GM21528 (cell line): ENCODE results near the gene SLC6A11.

Source experiments
- ATAC-seq: cut with Tn5 transposase; IDR thresholded peaks from one replicate; pipeline ENCODE4 v1.9.1; 2021; ENCODE audit warnings: mild to moderate bottlenecking, moderate library complexity; ENCODE audit not compliant: unreplicated experiment, low FRiP score

SLC6A11 gene

DNA sequence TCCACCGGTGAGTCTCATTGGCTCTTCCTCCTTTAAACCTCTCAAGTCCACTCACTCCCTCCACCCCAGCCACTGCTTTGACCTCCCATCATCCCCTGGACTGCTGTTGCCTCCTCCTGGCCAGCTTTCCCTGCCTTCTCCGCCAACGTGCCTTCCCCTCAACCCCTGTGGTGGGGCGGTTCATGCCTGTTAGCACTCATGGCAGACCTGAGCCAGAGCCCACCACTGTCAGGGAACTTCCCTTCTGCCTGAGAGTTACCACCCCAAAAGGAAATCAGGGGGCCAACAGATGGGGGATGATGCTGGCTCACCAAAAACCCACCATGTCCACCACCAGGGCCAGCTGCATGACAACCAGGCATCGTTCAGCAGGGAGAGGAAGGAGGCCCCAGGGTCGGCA, 132.3 kb downstream of the SLC6A11 start:
- ATAC-seq = no peak

DNA sequence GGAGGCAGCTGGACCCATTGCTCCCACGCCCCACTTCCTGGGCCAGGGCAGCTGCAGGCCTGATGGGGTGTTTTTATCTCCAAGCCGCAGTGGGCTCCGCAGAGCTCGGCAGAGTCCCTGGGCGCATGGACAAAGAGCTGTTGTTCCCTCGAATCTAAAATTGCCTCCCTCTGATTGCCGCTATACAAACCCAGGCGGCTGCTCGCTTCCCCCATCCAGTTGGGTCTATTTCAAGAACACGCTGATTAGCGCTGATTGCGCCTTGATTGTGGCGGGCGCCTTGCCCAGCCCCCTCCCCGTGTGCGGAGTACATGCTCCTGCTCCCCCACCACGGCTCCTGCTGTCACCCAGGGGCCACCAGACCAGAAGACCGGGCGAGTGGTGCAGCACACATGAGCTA, 133.2 kb downstream of the SLC6A11 start:
- ATAC-seq = no peak

DNA sequence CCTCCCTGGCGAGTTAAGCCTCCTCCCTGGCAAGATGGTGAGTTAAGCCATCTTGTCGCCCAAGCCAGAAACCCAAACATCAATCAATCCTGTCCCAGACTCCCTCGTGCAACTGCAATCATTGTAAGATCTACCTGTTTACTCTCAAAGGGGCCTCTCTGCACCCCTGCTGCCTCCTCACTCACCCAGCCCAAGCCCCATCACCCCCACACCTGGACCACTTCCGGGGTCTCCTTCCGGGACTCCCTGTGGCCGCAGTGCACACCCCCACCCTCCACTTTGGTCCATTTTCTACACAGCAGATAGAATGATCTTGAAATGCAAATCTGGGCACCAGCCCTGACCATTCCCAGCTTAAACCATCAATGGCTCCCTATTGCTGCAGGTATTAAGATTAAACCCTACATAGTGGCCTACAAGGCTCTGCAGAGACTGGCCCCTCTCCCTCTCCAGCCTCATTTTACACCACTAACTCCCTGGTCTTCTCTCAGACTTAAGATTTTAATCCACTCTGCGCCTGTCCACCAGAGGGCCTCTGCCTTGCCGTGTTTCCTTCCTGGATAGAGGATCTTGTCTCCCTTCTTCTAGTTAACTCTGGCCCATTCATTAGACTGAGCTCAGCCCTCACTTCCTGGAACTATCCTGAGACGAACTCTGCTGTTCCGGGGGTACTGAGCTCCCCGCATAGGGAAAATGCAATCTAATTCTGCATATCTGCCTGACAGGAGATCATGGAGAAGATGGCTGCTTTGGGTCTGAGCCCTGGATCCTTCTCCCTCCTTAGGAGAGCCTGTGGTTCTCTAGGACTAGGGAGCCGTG, 134.7 kb downstream of the SLC6A11 start:
- no peak for ATAC-seq

DNA sequence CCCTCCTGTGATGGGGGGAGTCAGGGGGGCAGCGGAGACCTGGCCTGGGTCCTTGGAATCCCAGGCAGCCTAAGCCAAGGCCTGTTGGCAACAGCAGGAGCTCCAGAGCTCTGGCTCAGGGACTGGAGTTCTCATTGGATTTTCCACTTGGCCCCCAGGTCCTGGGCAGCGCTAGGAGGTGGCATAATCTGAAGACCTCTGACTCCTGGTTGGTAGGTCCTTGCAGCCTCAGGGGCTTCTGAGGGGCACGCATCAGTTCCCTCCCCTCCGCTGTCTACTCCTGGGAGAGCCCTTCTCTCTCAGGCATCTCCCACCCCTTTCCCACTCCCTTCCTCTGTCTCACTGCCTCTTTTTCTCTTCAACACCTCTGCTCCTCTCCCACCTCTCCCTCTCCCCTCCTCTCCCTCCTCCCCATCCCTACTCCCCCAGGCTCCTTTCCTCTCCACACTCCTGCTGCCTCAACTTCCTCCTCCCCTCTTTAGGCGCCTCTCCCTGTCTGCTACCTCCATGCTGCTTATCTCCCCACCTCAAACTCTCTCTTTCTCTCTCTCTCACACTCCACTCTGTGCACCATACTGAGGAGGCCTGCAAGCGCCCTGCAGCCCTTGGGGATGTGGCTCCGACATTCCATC, 135.4 kb downstream of the SLC6A11 start:
- no peak for ATAC-seq

DNA sequence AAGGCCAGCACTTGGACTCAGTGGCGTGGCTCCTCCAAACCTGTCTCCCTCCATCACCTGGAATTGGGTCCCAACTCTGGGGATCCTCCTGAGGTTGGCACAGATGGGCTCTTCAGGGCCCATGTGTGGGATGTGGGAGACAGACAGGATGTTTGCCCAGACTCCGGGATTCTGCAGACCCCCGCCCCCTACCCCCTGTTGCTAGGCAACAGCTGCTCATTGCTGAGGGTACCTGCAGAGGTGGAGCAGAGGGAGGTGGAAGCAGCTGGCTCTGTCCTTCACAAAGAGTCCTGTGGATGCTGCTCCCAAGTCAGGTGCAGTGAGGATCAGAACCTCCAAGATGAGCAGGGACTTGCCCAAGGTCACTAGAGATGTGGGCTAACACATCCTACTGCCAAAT, 136.5 kb downstream of the SLC6A11 start:
- ATAC-seq = no peak

DNA sequence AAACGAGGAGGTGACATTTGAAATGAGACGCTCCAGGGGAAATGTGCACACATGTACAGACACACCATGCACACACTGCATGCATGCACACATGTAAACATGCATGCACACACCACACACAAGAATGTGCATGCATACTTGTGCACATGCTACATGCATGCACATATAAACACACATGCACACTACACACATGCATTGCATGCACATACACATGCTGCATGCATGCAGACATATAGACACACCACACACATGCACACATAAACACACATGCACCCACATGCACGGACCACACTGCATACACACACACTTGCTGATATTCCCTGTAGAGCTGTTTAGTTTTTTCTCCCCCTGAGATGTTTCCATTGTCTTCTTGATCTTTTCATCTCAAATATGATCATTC, 138.7 kb downstream of the SLC6A11 start:
- no peak for ATAC-seq

DNA sequence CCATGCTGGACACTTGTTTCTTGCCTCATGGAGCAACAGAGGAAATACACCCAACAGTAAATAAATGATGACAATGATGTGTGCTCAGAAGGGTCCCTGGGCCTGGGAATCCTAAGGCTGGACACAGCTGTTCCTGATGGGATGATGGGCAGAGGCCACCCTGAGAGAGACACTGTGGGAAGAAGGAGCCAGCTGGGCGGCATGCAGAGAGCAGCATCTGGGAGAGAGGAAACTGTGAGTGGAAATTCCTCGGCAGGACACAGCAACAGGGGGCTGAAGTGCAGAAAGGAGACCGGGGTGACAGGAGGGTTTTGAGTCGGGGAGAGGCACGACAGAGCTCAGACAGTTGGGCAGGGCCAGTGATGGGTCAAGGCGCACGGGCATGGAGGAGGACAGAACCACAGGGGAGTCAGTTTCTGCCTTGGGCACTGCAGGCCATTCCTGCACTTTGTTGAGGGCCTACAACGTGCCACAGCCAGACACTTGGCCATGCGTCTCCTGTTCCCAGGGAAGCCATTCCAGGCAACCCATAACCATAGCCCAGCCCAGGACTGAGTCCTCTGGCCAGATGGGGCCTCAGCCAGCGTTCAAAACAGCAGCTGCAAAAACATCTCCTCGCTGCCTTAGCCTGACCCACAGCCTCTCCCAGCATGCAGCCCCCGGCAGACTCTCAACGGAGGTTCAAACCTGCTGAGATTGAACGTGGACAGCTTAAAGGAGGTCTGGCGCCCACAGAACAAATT, 139.9 kb downstream of the SLC6A11 start:
- ATAC-seq = no peak

DNA sequence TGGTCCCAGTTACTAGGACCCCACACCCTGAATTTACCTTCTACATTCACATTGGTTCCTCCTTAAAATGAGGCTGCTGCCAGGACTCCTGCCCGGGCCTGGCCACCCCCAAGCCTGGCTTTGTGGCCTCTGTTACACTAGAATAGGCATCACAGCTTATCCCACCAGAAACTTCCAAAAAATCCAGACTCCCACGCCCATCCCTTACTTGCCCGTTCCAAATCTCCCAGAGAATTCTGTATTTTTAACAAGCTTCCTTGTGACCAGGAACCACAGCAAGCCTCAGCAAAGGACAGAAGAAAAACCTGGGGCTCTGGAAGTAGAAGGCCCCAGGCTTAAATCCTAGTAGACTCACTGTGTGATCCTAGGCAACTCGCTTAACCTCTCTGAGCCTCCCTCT, 140.5 kb downstream of the SLC6A11 start:
- no peak for ATAC-seq

DNA sequence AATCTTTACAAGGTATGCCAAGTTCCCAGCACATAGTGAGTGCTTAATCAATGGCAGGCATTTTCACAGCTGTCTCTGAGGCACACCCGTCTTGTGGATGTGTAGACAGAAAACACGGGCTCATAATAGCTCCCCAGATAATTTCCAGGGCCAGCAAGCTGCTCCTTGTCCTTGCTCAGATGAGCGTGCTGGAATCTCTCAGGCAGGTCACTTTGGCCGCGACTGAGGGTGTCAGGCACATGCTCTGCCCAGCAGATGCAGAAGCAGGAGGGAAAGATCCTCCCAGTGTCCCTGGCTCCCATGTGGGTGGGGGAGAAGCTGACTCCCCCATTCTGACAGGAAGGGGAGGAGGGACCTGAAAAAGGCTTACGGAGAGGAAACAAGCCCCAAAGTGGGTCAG, 141.0 kb downstream of the SLC6A11 start:
- ATAC-seq = no peak

DNA sequence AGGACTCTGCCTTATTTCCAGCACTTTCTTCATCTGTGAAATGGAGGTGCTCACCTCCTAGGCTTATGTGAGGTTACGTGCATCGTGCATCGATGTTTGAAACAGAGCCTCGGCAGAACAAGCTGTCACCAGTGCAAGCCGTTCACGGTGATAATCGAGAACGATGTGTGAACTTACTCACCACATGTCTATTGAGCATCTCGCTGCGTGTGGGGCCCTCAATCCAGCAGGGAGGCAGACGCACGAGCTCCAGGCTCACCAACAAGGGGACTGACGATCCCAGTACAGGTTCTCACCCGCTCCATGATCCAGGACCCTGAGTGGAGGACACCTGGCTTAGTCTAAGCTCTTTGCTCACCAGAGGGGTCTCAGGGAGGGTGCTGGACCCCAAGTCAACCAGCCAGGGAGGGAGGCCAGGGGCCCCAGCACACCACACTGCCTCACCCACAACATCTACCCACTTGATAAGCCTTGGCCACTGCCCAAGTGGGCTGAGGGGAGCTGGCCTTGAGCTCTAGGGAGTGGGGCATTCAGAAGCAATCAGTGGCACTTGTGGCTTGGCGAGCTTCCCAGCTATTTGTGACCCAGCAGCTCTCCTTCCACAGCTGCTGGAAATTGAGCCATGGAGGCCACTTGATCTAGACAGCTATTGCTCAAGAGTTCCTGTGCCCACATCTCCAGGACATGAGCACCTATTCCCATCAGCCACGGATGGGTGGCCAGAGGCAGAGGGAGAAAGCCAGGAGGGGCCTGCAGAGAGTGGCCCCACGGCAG, 142.1 kb downstream of the SLC6A11 start:
- ATAC-seq = no peak

DNA sequence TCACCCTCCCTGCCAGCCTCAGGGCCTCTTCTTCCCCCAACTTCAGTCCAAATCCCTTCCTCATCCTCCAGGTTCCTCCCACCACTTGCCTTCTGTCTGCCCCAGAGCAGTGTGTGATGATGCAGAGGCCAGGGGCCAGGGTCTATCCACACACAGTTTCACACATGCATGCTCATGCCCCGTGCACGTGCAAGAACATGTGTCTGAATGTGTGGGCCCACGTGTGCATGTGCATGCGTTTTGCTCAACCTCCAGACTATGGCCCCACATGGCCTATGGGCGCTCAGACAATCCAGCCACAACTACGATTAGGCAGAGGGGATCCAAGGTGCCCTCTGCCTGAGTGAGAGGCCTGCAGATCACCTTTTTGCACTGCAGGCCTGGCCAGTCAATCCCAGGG, 144.2 kb downstream of the SLC6A11 start:
- no peak for ATAC-seq

DNA sequence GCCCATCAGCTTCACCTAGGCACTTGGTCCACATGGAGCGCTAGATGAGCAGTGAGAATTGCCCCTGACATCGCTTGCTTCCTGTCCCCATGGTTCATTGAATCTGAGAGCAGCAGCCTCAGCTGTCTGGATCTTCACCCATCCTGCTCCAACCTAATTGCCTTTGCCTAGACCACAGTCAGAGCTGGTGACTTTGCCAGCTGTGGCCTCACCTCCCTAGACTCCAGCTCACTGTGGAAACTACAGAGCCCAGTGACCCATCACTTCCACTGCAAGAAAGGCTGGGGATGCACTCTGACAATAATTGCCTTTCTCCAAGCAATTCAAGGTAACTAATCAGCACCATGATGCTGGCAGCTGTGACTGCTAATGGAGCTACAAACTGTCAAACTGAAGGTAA, 145.9 kb downstream of the SLC6A11 start:
- no peak for ATAC-seq

DNA sequence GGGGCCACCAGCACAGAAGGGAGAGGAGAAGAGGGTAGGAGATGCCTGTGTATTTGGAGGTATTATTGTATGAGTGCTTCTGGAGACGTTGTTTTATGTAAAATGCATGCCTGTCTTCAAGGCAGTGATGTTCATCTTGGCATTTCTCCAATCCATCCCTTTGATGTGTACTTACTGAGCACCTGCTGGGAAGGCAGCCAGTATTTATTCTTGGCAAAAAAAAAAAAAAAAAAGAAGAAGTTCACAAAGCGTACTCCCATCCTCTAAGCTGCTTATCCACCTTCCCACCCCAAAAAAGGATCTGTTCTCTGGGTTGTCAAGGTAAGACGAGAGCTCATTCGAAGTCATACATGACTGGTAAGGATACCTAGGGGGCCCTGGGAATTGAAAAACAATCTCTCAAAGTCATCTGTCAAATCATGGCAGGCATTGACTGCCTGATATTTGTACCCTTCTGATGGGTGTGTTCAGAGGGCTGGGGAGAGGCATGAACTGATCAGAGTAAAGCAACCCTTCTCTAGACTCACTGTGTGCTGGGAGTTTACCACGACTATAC, 146.5 kb downstream of the SLC6A11 start:
- no peak for ATAC-seq

DNA sequence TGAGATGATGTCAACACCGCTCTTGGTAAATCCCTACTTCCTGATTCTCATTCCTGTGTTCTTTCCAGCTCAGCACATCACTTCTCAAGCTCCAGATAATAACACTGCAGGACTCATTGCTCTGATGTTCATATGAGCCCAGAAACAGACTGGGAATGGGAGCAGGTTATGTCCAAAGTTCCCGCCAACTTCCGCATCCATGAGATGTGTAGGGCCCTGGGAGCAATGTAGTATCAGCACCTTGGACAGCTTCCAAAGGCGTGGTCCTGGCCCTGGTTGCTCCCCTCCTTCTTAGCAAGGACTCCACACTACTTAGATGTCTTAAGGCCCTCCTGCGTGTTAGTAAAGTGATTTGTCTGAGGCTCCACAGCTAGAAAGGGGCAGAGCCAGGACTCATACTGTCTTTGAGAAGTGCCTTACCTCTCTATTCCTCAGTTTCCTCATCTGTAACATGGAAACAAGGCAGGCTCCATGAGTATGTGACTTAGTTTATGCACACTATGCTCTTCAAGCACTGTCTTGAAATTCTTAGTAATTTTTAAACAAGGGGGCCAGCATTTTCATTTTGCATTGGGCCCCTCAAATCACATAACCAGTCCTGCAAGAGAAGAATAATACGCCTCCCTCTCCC, 148.6 kb downstream of the SLC6A11 start:
- no peak for ATAC-seq

DNA sequence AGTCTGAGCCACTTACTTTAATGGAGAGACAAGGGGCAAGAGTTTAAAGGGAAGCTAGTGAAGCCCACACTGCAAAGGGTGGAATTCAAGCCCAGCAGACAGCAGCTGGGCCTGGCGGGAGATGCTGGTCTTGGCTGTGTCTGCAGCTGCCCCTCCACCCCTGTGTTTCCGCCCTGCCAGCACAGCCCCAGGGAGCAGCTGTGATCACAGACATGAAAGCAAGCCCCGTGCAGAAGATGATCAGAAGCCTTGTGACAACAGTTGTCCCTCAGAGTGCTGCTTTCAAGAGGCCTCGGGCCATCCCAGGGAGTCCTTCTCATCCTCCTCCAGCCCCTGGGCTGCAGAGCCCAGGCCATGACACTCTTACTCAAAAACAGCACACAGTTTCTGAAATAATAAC, 152.4 kb downstream of the SLC6A11 start:
- no peak for ATAC-seq

DNA sequence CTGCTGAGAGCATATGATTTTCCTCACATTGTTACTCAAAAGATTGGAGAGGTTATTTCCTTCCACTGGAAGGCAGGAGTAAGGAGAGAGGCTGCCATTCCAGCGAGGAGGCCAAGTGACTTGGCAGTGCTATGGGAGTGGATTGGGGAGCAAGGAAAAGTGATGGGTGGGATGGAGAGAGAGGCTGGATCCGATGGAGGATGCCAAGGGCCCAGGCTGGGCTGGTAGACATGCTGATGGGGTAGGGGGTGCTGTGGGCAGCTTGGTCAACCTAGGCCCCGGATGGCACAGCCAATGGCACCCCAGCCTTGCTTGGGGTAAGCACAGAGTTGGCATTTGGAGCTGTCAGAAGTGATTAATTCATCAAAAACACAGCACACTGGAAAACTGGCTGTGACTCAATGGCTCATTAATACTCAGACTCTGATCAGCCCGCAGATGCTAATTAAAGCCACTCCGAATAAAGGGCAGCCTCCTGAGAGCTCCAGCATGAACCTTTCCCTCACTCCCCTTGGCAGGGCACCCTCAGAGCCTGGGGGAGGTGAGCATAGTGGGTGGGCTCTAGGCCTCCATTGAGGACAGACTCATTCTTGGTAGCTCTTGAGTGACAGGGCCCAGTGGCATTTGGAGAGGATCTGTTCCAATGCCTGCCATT, 154.4 kb downstream of the SLC6A11 start:
- no peak for ATAC-seq

DNA sequence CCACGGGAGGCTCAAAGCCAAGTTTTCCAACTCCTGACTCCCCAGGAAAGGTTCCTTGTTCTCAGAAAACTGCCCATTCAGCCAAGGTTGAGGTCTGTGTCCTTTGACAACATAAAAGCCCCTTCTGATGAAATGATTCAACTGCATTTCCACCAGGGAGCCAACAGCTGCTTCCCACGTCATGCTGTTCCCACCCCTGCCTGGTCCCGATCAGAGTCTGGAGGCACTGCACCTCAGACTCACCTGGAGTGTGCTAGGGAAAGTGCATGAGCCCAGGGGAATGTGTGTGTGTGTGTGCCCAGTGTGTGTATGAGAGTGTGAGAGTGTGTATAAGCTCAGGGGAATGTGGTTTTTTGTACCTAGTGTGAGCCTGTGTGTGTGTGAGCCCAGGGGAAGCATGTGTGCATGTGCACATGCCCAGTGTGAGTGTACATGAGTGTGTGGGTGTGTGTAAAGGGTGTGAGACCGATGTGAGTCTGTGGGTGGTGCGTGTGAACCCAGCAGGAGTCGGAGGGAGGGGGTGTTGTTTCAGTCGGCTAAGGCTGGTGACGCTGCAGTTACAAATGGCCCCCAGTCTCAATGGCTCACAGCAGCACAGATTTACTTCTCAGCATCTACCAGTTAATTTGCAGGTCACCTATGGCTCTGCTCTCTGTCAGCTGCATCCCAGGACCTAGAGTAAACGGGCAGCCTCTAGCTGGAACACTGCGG, 156.2 kb downstream of the SLC6A11 start:
- ATAC-seq = no peak

DNA sequence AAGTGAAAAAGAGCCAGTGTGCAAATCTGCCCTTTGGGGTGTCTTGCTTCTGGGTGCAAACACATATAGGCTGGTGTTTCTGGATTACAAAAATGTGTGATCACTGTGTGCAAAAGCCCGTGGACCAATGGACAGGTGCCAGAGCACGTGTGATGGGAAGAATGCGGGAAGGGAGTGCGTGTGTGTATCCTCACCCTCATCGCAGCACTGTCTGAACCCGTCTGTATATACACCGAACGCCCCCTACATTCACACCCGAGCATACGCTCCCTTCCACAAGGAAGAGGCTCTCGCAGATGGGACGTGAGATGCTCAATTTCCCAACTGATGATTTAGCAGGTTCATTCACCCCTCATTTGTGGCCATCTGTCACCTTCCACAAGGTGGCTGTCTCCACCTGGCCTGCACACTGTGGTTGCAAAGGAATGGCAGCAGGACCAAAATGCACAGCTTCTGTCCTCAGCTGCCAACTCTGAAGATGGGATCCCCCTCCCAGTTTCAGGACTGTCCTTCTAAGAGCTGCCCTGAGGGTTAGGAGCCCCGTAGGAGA, 157.1 kb downstream of the SLC6A11 start:
- ATAC-seq = no peak

DNA sequence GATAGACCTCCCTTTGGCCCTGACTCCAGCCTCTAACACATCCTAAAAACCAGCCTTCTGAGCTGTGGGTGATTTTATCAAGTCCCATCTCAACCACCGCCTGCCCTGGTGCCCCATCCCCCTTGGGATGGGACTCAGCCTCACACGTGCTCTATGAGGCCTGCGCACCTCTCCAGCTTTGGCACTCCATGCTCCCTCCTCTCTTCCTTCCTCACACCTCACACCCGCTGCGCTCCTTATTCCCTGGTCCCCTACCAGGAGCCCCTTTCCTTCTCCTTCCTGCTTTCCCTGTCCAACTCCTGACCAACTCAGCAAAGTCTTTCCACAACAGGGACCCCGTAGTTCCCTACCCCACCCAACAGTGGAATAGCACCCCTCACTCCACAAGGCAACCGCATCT, 158.1 kb downstream of the SLC6A11 start:
- ATAC-seq = no peak
